Coronary artery (tissue), 2 donors: ENCODE results near the gene XPR1.

Source experiments
- DNase-seq: peaks from one replicate; pipeline ENCODE4 v3.0.0-alpha.2; 2017; ENCODE audit warnings: low spot score
- H3K27ac ChIP-seq, 2 donors: fragments of 200-600 bp; sonication (generic); one replicate each; pipeline ENCODE4 v1.5.1; 2016 to 2019
- H3K4me3 ChIP-seq: fragments of 200-600 bp; sonication (generic); 2 replicates; pipeline ENCODE4 v1.5.1; 2016; ENCODE audit warnings: mild to moderate bottlenecking, moderate library complexity
- TF ChIP-seq, protein P1 (sequence below): fragments of 200-600 bp; sonication (generic); IDR thresholded peaks from one replicate; pipeline ENCODE4 v1.5.1; 2019; ENCODE audit warnings: antibody characterized with exemption

Gene XPR1

DNA sequence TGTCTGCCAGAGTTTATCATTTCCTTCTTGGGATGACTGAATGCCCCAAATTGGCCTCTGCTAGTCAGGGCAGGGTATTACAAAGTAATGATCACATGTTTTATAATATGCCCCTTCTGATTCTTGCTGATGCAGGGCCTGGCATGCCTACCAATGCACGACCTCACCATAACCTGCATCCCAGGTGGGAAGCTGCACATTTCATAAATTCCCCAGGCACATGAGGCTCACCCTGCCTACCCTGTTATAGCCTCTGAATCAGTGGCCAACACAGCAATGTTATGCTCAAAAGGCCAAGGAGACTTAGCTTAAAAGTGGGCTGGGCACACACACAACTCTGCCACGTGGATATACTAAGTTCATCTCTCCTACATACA, 28.0 kb upstream of the XPR1 start:
- Histone ChIP-seq H3K27ac (no peak overlapping the region), H3K4me3 (no peak overlapping the region)
- no peak for DNase-seq
- TF ChIP-seq, protein P1, sequence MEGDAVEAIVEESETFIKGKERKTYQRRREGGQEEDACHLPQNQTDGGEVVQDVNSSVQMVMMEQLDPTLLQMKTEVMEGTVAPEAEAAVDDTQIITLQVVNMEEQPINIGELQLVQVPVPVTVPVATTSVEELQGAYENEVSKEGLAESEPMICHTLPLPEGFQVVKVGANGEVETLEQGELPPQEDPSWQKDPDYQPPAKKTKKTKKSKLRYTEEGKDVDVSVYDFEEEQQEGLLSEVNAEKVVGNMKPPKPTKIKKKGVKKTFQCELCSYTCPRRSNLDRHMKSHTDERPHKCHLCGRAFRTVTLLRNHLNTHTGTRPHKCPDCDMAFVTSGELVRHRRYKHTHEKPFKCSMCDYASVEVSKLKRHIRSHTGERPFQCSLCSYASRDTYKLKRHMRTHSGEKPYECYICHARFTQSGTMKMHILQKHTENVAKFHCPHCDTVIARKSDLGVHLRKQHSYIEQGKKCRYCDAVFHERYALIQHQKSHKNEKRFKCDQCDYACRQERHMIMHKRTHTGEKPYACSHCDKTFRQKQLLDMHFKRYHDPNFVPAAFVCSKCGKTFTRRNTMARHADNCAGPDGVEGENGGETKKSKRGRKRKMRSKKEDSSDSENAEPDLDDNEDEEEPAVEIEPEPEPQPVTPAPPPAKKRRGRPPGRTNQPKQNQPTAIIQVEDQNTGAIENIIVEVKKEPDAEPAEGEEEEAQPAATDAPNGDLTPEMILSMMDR = no peak

DNA sequence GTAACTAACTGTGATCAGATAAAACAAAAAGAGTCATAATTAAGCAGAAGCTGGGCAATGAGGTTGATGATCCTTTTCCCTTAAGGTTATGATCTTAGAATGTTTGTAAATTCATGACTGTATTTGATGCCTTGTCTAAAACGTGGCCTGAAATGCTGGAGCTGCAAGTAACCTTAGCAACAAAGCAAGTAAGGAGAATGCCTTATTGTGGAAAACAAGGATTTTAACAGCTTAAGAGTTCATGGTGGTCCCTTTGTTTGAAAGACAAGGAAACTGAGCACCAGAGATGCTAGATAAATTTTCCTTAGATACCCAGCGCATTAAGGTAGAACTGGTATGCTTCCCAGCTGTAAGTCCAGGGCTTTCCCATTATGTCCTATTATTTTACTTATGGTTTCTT, 25.7 kb upstream of the XPR1 start:
- no peak for DNase-seq
- Histone ChIP-seq H3K27ac (no peak overlapping the region), H3K4me3 (no peak overlapping the region)
- TF ChIP-seq, protein P1 = no peak

DNA sequence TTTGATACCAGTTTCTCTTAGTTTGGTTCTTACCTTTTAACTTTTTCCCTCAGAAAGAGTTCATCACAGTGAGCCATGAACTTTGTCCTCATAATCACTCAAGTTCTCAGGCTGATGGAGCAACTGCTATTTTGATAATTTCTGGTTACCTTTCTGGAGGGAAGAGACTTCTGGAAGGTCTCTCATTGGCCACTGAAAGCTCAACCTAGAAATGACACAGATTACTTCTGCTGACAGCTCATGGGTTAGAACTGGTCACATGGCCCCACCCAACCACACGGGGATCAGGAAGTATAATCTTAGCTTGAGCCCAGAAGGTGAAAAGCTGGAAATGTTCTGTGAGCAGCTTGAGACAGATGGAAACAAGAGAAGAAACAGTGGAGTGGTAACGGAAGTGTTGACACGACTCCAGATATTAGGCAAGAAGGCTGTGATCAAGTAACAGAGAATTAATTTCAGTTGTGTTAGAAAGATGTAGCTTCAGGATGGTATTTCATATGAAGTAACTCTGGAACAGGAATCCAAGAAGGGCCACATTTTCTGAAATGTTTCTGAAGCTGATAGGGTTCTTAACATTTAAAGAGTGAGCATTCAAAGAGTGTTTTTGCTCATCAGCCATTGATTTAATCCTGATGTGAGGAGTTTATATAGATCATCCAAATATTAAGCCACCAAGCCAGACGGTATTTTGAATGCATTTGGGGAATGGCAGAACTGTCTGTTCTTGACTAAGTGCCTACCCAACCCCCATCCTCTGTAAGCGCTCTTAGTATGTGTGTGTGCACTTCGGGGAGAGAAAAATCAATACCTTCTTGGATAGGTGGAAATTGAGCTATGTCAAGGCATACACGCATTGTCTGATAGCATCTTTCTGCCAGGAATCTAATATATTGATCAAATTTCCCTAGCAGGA, 21.9 kb upstream of the XPR1 start:
- TF ChIP-seq, protein P1 = no peak
- Histone ChIP-seq H3K27ac (no peak overlapping the region), H3K4me3 (no peak overlapping the region)
- no peak for DNase-seq

DNA sequence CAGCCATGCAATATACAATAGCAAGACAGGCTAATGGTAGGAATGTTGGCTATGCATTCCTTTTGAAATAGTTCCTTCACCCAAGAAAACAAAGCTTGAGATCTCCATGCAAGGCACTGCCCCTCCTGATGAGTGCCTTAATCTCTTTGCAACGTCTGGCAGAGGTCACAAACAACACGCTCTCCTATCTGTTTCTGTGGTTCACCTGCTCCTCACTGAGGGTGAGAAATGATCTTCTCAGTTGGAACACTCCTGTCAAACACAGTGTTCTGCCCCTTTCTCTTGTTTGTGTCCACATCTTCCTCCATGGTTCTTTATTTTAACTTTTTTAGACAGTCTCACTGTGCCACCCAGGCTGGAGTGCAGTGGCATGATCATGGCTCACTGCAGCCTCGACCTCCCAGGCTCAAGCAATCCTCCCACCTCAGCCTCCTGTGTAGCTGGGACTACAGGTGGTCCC, 21.2 kb upstream of the XPR1 start:
- no peak overlapping the region for H3K27ac ChIP-seq

DNA sequence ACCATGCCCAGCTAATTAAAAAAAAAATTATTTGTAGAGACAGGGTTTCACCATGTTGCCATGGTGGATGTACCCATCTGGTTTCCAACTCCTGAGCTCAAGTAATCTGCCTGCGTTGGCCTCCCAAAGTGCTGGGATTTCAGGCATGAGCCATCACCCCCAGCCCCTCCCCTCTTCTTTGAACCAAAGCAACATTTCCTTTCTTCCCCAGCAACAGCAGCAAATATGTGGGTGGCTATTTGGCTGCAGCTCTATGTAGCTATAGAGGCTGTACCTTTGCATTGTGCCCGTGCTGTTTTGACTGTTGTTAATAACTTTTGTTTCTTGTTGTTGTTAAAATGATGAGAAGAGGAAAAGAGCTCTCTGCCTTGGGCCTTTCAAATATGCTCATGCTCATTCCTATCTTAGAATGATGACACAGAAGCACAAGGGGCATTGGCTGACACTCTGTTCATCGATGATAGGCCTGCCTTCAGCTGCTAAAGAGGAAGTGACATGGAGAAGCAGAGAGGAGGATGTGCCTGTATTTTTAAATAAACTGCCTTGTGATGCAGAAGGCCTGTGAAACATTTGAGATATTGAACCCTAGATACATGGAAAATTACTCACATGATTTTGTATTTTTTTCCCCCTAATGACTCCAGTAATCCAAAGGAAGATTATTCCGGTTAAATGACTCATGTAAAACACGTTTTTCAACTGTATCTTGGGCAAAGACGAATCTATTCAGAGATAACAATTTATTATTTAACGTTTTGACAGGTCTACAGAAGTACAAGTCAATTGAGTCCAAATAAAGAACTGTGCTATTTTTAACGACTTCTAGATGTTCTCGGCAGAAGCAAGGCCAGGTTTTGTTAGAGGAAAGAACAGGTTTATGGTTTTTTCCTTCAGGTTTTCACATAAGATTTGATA, 20.5 kb upstream of the XPR1 start:
- no peak overlapping the region for H3K4me3 ChIP-seq
- TF ChIP-seq, protein P1 = no peak
- no peak for DNase-seq
- peak overlapping the region in 1 of 2 donors; percentile 0 for H3K27ac ChIP-seq

More for the DNA sequence above, 21.2 kb upstream of the XPR1 start:
- no peak for DNase-seq
- TF ChIP-seq, protein P1 = no peak
- no peak overlapping the region for H3K4me3 ChIP-seq

DNA sequence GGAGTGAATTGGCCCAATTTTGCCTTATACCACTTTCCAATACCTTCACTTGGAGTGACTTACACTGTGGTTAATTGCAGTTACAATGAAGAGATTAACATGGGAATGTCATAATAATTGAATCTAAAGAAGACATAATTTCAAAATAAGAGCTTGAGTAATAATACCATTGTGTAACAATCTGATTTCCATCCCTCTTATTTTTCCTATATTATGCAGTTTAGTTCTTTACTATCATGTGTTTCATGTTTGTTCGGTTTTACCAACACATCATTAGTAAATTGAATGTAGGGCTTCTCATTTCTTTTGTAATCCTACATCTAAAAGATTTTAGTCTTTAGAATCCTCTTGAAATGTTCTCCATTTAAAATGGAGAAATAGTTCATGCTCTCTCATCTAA, 19.2 kb upstream of the XPR1 start:
- Histone ChIP-seq H3K4me3 (no peak overlapping the region), H3K27ac (no peak overlapping the region)
- TF ChIP-seq, protein P1 = no peak
- no peak for DNase-seq
